Mucosa of descending colon (tissue), 3 donors: ENCODE measurements around the gene PROX2. TPM values are rescaled to one million over a fixed set of nuclear protein-coding genes. Genes with fewer than 3 reads are reported as not detected.

Experiments used
- ATAC-seq: fragments of 200-7000 bp; cut with Tn5 transposase; one replicate; pipeline ENCODE4 v1.9.1; 2020; ENCODE audit warnings: mild to moderate bottlenecking, moderate library complexity
- DNase-seq, 3 donors: peaks; one replicate each; pipeline ENCODE4 v3.0.0-alpha.2; 2020
- H3K36me3 ChIP-seq: fragments of 200-600 bp; one replicate; pipeline ENCODE4 v1.8.0; 2021; ENCODE audit warnings: low read depth, mild to moderate bottlenecking
- H3K4me1 ChIP-seq: fragments of 200-600 bp; one replicate; pipeline ENCODE4 v1.8.0; 2021; ENCODE audit warnings: low read depth, mild to moderate bottlenecking
- H3K4me3 ChIP-seq: fragments of 200-600 bp; one replicate; pipeline ENCODE4 v1.8.0; 2021; ENCODE audit warnings: mild to moderate bottlenecking
- H3K9me3 ChIP-seq: fragments of 200-600 bp; one replicate; pipeline ENCODE4 v1.8.0; 2021; ENCODE audit warnings: mild to moderate bottlenecking
- intact Hi-C, 2 donors: fragments of 100-400 bp; cut with DNase I in 1 of 2; cut with micrococcal nuclease in 1 of 2; formaldehyde crosslinking; loops; one replicate each; pipeline versions ENCODE4 v1.11.0 to v1.11.1; 2022; cut with DNase I, micrococcal nuclease
- total RNA-seq, 3 donors: library from RNA; stranded (reverse); fragmentation: NEBNext Ultra II Directional in 2 of 3; extraction: Animal tissue kit (Norgen Biotek cat#: 25700) in 2 of 3; gene quantifications; one replicate each; pipeline versions ENCODE4 v1.2.1 to v1.2.4, GENCODE V29; 2021 to 2023
- TF ChIP-seq, protein P1 (sequence below): fragments of 200-600 bp; IDR thresholded peaks from one replicate; pipeline ENCODE4 v1.8.0; 2022; ENCODE audit warnings: antibody characterized with exemption, mild to moderate bottlenecking
- donor health status: DM: no; HTN: no; CAD: no; lungs with moderate emphysema.
- donor health status: DM: no; HTN: no; CAD: no.
- donor health status: DM: no; HTN: yes; CAD: no.

PROX2 gene
- total RNA-seq, 3 donors from 2014 or later, result 0.07 to 0.09 TPM; not detected in 1

DNA sequence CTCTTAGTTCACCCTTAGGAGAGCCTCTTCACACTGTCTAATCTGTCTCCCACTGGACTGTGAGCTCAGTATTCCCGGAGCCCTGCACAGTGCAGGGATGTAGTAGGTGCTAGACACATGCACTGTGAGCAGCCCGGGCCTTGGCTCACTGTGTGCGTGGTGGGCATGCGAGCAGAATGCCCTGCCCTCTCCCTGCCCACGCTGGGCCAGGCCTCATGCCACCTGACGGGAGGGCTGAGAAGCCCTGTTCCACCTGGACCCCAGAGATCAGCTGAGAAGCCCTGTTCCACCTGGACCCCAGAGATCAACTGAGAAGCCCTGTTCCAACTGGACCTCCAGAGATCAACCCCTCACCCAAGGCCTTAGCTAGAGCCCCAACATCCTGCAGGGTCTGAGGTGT lies 36.2 kb upstream of the PROX2 start:
- ATAC-seq (no peak), DNase-seq (no peak)
- no peaks in the 10 kb centered on the region for H3K9me3 ChIP-seq
- intact Hi-C loops, result no loop called here
- TF ChIP-seq, protein P1, sequence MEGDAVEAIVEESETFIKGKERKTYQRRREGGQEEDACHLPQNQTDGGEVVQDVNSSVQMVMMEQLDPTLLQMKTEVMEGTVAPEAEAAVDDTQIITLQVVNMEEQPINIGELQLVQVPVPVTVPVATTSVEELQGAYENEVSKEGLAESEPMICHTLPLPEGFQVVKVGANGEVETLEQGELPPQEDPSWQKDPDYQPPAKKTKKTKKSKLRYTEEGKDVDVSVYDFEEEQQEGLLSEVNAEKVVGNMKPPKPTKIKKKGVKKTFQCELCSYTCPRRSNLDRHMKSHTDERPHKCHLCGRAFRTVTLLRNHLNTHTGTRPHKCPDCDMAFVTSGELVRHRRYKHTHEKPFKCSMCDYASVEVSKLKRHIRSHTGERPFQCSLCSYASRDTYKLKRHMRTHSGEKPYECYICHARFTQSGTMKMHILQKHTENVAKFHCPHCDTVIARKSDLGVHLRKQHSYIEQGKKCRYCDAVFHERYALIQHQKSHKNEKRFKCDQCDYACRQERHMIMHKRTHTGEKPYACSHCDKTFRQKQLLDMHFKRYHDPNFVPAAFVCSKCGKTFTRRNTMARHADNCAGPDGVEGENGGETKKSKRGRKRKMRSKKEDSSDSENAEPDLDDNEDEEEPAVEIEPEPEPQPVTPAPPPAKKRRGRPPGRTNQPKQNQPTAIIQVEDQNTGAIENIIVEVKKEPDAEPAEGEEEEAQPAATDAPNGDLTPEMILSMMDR, result no peak
- no peaks in the 10 kb centered on the region for H3K36me3 ChIP-seq
- H3K4me1 ChIP-seq, result peaks cover 8% of the 10 kb centered on the region
- H3K4me3 ChIP-seq, result no peak overlapping the region

DNA sequence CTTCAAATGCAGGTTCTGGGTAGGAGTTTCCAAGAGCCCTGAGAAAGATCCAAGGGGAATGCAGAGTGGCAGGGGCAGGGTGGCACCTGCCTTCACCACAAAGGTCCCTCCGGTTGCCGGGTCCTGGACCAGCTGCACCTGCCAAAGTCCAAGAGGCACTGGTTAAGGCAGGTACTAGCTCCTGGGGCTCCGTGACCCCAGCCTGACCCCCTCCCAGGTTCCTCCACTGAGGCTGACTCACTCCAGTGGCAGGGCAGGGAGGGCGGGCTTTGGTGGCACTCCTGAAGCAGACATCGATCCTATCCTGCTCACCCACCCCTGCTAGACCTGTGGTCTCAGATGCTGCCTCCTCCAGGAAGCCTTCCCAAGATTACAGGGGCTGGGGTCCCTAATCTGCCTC lies 35.8 kb upstream of the PROX2 start:
- DNase-seq (no peak), ATAC-seq (no peak)
- no peaks in the 10 kb centered on the region for H3K36me3 ChIP-seq
- no peaks in the 10 kb centered on the region for H3K9me3 ChIP-seq
- TF ChIP-seq, protein P1, result no peak
- no peak overlapping the region for H3K4me3 ChIP-seq
- intact Hi-C loops, result no loop called here
- H3K4me1 ChIP-seq, result peaks cover 12% of the 10 kb centered on the region

DNA sequence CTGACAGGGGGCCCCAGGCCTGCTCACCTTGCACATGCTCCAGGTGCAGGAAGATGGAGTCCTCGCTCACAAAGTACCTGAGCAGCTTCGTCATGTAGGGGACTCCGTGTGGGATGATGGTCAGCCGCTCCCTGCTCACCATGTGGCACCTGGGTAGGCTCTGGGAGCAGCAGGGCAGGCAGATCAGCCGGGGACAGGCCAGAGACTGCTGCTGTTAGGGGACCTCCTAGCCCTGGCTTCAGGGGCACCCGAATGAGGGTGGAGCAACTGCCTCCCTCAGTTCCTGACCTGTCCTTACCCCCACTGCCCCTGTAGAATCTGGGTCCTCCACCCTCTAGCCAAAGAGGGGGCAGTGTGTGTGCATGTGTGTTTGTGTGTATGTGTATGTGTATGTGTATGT lies 35.3 kb upstream of the PROX2 start:
- ATAC-seq, result no peak
- TF ChIP-seq, protein P1, result no peak
- intact Hi-C loops, result no loop called here

DNA sequence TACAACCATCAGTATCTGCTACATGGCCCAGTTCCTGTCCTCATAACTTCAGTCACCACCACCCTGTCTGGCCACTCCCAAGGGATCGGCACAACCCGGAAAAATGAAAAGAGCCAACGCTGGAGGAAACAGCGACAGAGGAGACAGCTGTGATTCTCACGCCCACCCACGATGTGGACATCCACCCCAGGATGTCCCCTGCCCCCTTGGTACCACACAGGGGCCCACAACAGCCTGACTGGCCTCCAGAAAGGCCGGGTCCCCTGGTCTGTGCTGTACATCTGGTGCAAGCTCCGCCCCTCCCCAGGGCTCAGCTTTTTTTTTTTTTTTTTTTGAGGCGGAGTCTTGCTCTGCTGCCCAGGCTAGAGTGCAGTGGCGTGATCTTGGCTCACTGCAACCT lies 34.6 kb upstream of the PROX2 start:
- no peak overlapping the region for H3K4me3 ChIP-seq
- intact Hi-C loops, result no loop called here
- peak; percentile 69 for ATAC-seq
- H3K9me3 ChIP-seq, result no peaks in the 10 kb centered on the region
- no peaks in the 10 kb centered on the region for H3K36me3 ChIP-seq
- peaks cover 12% of the 10 kb centered on the region for H3K4me1 ChIP-seq
- TF ChIP-seq, protein P1, result no peak
- peak in 2 of 3 donors; percentile 49 to 61 for DNase-seq

More for the DNA sequence above, 35.3 kb upstream of the PROX2 start:
- no peak for DNase-seq
- H3K9me3 ChIP-seq, result no peaks in the 10 kb centered on the region
- no peaks in the 10 kb centered on the region for H3K36me3 ChIP-seq
- H3K4me3 ChIP-seq, result no peak overlapping the region
- peaks cover 12% of the 10 kb centered on the region for H3K4me1 ChIP-seq

DNA sequence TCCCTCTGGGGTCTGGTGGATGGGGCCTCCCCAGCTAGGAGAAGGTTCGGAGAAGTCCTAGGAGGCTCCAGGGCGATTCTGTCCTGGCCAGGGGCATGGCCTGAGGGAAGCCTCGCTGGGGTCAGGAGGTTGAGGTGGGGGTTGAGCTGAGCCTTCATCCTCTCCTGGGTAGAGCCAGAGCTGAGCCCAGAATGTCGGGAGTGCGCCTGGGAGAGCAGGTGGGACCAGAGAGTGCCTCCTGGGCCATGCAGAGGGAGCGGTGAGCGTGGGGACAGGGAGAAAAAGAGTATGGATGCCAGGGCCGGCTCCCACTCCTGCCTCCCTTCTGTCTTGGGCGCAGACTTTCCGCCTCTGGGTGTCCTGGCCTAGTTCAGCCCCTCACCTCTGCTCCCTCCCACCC lies 34.0 kb upstream of the PROX2 start:
- ATAC-seq, result no peak

More for the DNA sequence above, 34.0 kb upstream of the PROX2 start:
- Histone ChIP-seq H3K9me3 (no peaks in the 10 kb centered on the region), H3K4me3 (no peak overlapping the region), H3K4me1 (peaks cover 12% of the 10 kb centered on the region), H3K36me3 (no peaks in the 10 kb centered on the region)
- no peak for DNase-seq
- intact Hi-C loops, result loop anchor here in 1 of 2 donors (5.0 kb wide), 1 partner anchor 48 kb away; no protein-coding TSS in a partner anchor
- TF ChIP-seq, protein P1, result no peak
